ENCODE measurements around the gene ATG7.

ATG7 gene

DNA sequence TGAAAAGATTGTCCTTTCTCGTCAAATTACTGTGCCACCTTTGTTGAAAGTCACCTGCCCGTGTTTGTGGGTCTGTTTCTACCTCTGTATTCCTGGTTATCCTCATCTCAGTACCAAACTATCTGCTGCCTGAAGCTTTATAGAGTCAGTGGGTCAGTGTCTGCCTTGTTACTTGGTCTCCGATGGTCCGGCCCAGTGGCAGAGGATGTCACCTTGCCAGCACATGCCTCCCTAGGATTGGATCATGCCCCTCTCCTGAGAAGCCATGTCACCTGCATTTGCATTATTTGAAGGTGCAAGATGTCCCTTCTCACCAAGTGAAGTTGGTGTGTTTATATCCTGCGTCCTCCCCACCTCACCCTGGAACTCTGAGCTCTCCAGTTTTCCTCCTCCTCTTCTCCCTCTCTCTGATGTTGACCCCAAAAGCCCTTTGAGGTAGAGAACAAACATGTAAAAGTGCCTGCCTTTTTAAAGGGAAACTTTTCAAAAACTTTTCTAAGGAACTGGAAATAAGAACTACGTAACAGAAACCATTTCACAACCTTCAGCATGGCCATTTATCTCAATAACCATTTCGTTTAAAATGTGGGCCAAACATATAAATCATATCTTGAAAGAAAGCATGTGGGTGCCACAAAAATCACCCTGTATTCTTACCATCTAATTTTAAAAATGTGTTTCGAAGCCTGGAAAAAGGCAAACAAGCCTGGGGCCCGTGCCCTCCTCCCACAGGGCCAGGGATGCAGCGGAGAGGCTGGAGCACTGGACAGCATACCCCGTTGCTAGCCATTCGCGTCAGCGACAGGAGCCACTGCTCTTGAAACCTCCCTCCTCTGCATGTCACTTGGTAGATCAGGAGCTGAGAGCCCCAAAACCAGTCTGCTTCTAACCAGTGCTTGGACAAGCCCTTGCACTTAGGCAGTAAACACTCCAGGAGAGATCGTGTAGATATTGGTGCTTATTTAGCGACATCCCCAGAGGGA is 269.4 kb downstream of the ATG7 start:
- DNase-seq = no peak

DNA sequence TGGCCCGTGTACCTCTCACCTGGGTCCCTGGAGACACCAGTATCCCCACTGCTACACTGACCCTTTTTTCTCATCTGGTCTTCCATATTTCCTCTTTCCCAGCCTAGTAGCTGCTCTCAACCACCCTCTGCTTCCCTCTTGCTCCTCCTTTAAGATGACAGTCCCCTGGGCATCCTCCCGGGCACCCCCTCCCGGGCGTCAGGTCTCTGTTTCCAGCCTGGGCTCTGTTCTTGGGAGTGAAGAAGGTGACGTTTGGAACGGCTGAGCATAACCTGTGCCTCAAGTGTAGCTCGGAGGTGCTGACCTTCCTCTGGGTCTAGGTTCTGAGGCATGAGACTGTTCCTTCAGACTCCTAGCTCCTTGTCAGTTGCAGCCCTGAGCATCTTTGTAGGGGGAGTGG is 270.4 kb downstream of the ATG7 start:
- DNase-seq = no peak

DNA sequence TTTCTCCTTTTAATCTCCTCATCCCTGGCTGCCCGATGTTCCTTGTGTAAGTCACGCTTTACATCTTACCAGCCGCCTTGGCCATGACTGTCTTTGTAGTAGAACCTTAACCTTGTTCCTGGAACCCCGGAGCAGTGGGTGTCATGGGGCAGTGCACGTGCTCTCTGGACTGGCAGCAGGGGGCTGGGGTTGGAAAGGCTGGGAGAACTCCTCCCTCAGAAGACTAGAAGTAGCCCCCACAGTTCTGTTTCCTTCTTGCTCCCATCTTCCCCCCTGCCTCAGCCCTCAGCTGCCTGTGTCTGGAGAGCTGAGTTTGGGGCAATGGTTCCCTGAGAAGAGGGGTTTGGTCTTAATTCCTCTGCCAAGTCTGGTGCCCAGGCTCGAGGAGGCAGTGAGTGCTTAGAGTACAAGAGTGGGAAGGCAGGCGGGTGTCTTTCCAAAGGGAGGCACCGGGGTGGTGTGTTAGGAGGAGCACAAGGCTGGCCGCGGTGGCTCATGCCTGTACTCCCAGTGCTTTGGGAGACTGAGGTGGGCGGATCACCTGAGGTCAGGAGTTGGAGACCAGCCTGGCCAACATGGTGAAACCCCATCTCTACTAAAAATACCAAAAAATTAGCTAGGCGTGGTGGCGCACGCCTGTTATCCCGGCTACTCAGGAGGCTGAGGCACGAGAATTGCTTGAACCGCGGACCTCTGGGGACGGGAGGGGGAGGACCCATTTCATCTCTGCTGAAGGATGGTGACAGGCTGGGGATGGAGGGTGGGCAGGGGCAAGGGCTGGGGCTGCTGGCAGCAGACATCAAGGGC is 271.1 kb downstream of the ATG7 start:
- DNase-seq = no peak

DNA sequence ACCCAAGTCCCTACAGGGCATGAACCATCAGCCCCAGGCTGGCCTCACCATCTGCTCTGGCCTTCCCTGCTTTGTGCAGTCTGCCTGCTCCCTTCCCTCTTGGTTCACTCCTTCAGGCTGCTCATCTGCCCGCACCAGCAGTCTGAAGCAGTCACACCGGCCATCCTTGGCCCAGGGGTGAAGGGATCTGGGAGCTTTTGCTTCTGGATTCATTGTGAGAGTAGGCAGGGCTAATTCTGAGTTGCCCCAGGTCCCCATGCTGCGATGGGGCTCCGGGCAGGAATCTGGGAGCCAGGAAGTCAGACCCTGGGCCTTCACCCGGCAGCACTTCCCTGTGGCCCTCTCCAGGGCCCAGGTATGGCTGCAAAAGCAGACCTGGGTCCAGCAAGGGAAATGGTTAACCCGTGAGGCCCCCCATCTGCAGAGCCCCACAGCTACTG is 271.8 kb downstream of the ATG7 start:
- no peak for DNase-seq

DNA sequence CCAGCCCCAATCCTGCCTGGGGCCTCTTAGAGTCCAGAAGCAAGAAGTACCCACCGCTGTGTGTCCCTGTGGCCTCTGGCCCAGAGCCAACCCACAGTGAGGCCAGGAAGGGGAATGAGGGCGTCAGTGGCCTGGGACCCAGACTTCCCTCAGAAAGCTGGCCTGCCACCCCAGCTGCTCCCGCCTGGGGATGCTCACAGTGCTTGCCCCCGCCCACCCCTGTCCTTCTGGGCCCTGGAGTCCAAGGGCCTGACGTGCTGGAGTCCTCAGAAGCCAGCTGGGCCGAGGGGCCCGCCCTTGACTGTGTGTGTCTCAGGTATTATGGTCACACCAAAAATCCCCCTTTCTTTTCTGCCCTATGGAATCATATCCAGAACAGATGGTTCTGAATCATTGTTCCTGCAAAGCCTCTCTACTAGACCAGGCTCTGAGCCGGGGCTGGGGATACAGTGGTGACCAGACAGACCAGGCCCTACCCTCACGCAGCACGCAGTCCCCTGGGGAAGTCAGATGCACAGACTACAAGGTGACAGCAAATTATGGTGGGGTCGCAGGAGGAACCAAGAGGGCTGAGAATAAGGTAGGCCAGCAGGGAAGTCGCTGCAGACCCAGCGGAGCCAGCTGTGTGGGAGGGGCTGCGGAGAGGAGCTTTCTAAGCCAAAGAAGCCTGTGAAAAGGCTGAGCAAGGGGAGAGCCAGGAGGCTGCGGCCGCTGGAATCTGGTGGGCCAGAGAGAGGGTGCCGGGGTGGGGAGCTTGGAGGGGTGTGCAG is 272.4 kb downstream of the ATG7 start:
- DNase-seq = no peak

DNA sequence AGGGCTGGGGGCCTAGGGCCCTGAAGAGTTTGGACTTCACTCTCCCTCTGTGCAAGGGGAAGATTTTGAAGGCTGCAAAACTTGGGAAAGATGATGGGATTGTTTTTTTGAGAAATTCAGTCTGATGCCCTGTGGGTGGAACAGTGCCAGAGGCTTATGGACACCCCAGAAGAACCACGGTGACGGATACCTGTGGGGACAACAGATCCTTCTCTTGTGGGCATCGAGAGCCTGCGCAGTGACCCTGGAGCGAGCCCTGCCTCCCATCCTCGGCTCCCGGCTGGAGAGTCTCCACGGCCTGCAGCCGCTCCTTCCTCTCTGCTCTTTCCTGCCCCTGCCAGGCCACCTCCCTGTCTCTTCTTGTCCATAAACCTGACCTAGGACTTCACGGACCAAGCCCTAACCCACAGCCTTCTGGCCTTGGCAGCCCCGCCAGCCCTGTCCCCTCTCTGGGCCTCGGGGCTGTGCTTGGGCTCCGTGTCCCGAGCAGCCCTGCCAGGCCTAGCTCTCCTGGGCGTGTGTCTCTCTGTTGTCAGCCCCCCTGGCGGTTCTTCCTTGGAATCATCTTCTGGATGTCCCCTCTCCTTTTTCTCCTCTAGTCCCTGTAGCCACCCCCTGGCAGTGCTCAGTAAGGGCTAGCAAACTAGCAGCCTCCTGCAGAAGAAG is 273.1 kb downstream of the ATG7 start:
- DNase-seq = no peak

DNA sequence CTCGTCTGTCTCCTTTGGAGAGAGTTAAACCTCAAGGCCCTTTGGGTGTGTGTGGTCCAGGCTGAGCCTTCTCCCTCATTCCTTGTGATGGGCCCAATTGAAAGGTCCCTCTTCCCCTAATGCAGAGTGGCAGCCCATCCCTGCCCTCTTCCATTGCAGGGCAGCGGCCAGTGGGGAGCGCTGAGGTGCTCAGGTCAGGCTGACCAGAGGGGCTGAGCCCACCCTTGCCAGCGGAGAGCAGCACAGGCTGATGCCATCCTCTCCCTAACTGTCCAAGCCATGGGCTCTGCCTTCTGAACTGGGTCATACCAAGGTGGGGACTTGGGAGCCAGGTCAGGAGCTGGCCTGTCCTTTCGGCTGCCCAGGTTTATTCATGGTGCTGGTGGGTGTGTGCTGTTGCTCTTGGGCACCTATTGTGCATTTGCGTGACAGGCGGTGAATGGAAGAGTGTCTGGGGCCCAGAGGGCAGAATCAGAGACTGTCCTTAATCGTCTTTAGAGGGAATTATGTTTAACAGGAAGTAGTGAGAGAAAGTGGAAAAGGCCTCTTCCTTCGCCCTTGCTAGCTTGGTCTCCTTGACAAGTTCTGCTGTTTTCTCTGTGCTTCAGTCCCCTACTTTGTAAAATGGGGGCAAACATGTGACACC is 274.6 kb downstream of the ATG7 start:
- no peak for DNase-seq

DNA sequence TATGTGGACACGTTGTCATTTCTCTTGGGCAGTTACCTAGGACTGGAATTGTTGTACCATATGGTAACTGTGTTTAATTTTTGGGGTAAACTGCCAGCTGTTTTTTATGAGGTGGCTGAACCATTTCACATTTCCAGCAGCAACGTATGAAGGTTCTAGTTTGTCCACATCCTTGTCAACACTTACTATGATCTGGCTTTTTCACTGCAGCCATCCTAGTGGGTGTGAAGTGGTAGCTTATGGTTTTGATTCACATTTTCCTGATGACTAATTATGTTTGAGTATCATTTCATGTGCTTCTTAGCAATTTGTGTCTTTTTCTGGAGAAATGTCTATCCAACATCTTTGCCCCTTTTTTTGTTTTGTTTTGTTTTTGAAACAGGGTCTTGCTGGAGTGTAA is 275.3 kb downstream of the ATG7 start:
- no peak for DNase-seq

DNA sequence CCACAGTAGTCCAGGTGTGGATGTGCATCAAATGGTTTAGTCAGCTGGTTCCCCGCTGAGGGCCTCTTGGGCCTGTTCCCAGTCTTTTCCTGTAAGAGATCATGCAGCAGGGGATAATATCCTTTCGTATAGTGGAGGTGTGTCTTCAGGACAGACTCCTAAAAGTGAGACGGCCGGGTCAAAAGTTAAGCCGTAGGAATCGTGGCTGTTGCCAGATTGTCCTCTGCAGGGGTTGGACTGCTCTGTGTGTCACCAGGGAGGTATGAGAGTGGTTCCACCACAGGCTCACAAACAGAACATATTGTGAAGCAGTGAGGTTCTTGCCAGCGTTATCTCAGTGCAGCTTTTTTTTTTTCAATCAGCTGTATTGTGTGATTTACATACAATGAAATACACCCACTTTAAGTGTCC is 276.5 kb downstream of the ATG7 start:
- DNase-seq = peak; percentile 54

DNA sequence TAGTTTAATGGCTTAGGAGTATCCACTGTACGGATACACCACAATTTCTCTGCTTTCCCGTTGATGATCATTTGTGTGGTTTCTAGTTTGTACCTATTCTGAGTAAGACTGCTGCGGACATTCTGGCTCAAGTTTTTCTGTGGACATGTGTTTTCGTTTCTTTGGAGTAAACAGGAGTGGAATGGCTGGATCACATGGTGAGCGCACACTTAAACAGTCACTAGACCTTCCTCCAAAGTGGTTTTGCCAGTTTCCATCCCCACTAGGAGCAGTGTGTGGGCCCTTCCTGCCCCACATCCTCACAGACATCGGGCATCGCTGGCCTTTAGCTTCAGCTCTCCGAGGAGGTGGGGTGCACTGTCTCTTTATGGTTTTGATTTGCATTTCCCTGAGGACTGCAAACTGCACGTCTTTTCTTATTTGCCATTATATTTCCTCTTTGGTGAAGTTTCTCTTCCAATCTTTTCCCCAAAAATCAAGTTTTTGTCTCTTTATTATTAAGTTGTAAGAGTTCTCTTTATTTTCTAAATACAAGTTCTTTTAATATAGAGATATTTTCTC is 277.5 kb downstream of the ATG7 start:
- no peak for DNase-seq

DNA sequence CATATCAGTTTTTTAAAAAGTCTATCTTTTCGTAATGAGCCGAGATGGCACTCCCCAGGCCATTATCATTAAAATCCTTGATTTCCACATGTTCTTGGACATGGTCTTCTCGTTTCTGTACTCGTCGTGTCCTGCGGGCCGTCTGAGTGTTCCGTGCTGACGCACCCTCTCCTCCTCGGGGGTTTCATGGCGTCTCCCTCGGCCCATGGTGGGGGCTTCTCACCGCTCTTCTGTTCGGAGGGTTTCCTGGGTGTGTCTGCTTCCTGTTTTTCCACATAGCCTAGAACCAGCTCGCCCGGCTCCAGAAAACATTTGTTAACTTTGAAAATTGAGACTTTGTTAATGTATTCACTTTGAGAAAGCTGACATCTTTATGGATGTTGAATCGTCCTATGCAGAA is 278.8 kb downstream of the ATG7 start:
- no peak for DNase-seq

DNA sequence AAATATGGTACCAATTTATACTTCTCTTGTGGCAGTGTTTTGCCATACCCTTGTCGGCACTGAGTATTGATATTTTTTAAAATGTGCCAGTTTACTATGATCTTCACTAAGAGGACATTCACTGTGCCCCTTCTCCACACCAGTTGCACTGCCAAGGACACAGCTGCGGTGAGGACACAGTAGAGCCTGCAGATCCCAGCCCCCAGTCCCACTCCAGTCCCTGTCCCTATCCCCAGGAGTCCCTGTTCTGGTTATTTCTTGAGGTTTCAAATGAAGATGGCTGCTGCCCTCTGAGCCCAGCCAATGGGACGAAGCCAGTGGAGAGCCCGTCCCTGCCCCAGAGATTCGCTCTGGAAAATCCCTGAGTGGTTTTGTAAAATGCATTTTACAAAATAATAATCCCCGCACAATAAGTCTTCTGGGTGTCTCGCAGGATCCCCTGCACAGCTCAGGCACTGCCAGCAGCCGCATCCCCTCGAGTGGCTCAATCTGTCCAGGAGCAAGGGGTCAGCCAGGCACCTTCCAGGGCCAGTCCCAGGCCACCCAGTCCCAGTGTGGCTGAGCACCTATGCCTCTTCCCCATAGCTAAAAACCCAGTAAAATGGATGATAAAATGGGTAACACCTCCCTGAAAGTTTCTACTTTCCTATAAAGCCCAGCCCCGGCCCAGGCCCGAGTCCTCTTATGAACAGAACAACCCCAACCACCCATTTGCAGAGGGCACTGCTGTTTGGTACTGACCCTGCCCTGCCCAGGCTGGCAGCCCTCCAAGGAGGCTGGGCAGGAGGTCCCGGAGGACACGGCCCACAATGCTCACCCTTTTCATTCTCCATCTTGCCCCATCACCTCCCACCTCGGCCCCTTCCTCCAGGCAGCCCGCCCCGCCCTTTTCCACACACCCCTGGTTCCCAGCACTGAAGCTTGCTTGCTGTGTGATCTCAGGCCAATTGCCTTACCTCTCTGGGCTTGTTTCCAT is 280.4 kb downstream of the ATG7 start:
- DNase-seq = no peak

DNA sequence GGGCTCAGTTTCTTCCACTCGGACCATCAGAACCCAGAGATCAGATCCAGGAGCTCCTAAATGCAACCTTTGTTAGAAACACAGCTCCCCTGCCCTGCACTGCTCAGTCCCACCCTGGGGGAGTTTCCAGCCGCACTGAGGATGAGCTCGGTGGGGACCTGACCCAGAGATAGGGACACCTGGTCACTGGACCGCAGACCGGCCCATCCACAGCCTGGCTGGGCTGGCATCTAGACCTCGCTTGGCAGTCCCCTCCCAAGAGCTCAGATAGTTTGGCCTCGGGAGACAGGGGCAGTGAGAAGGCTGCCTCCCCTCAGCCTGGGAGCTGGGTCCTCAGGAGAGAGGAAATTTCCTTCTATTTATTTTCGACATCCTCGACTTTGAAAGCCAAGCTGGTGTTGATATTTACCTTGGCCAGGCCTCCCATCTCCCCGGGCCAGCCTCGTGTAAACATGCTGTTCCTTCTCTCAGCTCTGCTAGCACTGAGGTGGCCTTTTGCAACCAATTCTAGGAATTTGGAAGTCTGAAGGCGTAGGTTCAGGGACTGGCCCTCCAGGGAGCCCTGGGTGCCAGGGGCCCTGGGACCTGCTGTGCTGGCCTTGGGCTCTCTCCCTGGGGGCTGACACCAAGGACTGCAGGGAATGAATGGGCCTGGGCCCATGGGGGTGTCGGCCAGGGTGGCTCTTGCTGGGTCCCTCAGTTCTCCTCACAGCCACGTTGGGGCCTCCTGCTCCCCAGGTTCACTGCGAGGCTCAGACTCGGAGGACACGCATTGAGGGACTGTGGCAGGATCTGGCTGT is 281.4 kb downstream of the ATG7 start:
- no peak for DNase-seq

DNA sequence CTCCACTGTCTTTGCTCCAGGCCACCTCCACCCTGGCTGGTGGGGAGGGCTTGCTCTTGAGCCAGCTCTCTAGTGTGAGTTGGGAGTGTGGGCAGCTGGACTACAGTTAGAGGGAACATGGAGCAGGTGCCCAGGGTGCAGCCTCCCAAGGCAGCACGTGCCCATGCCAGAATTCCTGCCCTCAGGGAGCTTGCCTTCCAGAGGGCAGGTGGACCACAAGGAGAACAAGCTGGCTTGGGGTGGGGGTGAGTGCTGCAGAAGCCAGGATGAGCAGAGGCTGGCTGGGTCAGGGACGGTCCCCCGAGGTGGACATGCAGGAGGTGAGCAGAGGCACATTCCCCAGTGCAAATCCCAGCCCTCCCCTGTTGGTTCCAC is 282.0 kb downstream of the ATG7 start:
- DNase-seq = no peak

DNA sequence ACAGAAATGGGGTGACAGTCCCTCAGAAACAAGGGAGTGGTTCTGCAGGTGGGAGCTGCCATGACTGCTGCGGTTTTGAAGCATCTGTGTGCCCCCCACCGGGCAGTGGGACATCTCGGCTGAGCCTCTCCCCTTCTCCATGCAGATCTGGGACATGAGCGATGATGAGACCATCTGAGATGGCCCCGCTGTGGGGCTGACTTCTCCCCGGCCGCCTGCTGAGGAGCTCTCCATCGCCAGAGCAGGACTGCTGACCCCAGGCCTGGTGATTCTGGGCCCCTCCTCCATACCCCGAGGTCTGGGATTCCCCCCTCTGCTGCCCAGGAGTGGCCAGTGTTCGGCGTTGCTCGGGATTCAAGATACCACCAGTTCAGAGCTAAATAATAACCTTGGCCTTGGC is 282.5 kb downstream of the ATG7 start:
- DNase-seq = no peak

DNA sequence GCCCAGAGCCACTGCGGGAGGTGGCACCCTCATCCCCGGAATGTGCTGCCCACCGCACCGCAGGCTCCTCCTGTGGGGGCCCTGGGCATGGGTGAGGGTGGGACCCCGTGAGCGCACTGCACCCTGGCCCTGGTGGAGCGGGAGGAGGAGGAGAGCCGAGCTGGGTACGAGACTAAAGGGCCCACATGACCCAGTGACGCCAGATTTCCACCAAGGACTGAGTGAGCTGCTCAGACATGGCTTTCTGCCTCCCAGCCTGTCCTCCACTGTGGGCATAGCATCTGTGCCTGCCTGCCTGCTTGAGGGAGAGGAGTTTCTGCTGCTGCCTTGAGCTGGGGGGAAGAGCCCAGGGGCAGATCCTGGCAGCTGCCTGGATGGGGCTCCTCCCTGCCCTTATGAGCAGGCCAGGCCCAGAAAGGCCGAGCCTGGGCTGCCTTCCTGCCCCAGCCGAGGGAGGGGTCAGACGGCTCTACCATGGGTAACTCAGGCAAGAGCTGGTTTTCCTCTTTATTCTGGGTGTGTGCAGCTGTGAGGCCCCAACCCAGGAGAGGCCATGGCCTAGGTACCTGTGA is 283.1 kb downstream of the ATG7 start:
- DNase-seq = no peak

DNA sequence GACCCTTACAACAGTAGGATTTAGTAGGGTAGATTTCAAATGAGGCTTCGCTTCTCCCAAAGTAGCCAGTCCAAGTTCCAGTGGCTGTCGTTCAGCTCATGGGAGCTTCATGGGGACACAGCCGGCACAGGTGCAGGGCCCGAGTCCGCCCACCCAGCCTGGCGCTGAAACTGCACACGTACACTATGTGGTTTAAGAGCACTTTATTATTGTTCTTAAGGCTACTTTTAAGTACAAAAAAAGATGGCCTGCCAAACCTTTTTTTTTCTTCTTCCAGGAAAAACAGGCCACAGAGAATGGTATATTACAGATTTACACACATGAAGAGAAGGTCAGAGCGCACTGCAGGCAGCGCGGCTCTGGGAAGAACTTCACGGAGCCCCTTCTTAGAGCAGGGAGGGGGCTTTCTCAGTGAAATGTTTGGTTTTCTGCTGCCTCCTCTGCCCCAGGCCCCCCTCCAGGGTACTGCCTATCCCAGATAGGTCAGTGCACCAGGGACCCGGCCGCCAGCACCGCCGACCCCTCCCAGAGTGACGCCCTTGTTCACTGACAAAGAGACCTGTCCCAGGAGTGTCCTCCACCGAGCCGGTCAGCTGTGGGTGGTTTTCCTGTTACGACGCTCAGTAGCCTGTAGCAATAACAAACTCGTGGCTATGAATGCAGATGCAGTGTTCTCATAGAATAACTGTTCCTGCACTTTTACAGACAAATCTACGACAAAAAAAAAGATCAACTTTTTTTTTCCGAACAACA is 283.9 kb downstream of the ATG7 start:
- DNase-seq = no peak

DNA sequence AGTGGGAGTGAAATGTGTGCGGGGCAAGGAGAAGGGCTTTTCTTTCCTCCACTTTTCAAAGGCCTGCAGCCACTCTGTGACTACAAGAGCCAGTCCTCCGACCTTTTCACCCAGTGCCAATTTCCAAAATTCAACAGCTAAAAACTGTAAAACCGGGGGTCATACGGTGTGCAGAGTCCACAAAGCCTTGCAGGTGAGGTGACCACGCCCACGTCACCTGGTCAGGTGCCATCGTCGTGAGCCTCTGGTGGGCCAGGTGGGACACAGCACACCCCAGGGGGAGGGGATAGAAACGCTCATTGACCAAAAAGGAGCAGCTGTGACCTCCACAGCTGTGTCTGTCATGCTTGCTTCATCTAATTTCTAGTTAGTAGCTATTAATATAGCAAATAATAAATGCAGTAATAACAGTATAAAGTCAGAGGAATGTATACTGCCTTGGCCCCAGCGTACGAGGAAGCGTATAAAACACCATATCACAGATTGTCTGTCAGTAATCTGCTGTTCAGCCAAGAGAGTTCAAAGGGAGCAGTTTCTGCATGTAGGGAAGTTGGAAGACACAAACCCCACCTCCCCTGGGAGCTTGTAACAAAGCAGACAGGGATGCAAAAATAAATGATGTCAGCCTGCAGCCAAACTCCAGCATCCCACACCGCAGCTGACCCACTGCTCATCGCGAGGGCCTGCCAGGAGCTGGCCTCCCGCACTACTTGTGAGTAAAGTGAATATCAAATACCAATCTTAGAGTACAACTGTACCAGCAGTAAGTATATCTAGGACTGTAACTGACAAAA is 284.9 kb downstream of the ATG7 start:
- no peak for DNase-seq

Measured in DMS 273 treated with DMSO at 0.1 percent for 48 hours (cell line).